Measurements from ENCODE around the gene MRAS. TPM values are rescaled to one million over a fixed set of nuclear protein-coding genes. Genes with fewer than 3 reads are reported as not detected.
A peak's percentile ranks its signal among the peaks of the same experiment; 100 is the strongest.
"Not testable (repeated sequence)": the region's sequence is repeated elsewhere in the genome, so short reads cannot be mapped to it uniquely, and the experiment has no call there.

The MRAS gene
- total RNA-seq, 1 donor: 80.7 TPM

DNA sequence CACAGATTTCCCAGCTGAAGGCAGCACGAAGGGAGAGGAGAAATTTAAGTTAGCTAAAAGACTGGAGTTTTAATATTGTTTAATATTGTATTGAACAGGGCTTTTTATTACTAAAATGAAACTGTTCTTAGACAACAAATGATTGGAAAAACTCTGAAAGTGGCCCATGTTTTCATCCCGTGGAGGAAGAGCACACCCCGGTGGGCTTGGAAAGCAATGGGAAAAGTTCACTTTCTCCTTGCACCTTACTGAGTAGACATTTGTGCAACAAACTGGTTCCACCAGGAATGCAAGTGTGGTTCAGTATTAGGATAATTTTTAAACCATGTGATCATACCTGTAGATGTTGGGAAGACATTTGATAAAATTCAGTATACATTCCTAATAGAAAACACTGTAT, 77.8 kb downstream of the MRAS start:
- Histone ChIP-seq H3K4me3 (ENCODE audit: insufficient read depth, low read length) (no peak overlapping the region), H3K79me2 (ENCODE audit: insufficient read depth, low read length) (no peaks in the 10 kb centered on the region), H3K27ac (ENCODE audit: low read depth, low read length) (no peak overlapping the region), H3K4me2 (ENCODE audit: insufficient read depth, low read length) (no peak overlapping the region), H2AFZ (ENCODE audit: low read length) (no peak overlapping the region), H4K20me1 (ENCODE audit: insufficient read depth, low read length) (no peaks in the 10 kb centered on the region), H3K4me1 (ENCODE audit: insufficient read depth, low read length) (no peaks in the 10 kb centered on the region), H3K9me3 (ENCODE audit: low read depth, low read length) (no peaks in the 10 kb centered on the region), H3K27me3 (ENCODE audit: insufficient read depth, low read length) (peaks cover 6% of the 10 kb centered on the region), H3K36me3 (ENCODE audit: insufficient read depth, low read length) (no peaks in the 10 kb centered on the region)
- TF ChIP-seq CTCF (IDR thresholded peaks at IDR 0.05; ENCODE audit: extremely low read depth, low read depth, low read length): peak; percentile 63
- DNase-seq (ENCODE audit: insufficient read length, low spot score, missing footprints): peak; percentile 80

GRCh38 chr3:138426754-138427153, 78.4 kb downstream of the MRAS start:
- H2AFZ ChIP-seq (ENCODE audit: low read length); H3K9me3 ChIP-seq (ENCODE audit: low read depth, low read length); H3K36me3 ChIP-seq (ENCODE audit: insufficient read depth, low read length); DNase-seq (ENCODE audit: insufficient read length, low spot score, missing footprints); H3K4me3 ChIP-seq (ENCODE audit: insufficient read depth, low read length); H3K4me1 ChIP-seq (ENCODE audit: insufficient read depth, low read length); H3K27me3 ChIP-seq (ENCODE audit: insufficient read depth, low read length); H3K27ac ChIP-seq (ENCODE audit: low read depth, low read length); H3K4me2 ChIP-seq (ENCODE audit: insufficient read depth, low read length); H3K79me2 ChIP-seq (ENCODE audit: insufficient read depth, low read length); H4K20me1 ChIP-seq (ENCODE audit: insufficient read depth, low read length): not testable (repeated sequence)

DNA sequence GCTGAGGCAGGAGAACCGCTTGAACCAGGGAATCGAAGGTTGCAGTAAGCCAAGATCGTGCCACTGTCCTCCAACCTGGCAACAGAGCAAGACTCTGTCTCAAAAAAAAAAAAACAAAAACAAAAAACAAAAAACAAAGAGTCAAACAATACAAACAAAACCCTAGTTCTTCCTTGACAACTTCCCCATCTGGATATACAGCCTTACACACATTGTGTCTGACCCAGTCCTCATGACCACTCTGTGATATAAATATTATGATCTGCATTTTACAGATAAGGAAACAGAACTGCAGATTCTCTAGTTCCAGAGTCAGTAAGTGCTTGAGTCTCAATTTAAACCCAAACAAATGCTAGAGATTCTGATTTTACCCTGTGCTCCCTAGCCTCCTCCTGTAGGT, 81.3 kb downstream of the MRAS start:
- Histone ChIP-seq H3K4me1 (ENCODE audit: insufficient read depth, low read length) (peaks cover under 1% of the 10 kb centered on the region), H2AFZ (ENCODE audit: low read length) (no peak overlapping the region), H3K27me3 (ENCODE audit: insufficient read depth, low read length) (peaks cover 29% of the 10 kb centered on the region), H4K20me1 (ENCODE audit: insufficient read depth, low read length) (no peaks in the 10 kb centered on the region), H3K36me3 (ENCODE audit: insufficient read depth, low read length) (no peaks in the 10 kb centered on the region), H3K4me2 (ENCODE audit: insufficient read depth, low read length) (no peak overlapping the region), H3K27ac (ENCODE audit: low read depth, low read length) (no peak overlapping the region), H3K4me3 (ENCODE audit: insufficient read depth, low read length) (no peak overlapping the region), H3K9me3 (ENCODE audit: low read depth, low read length) (no peaks in the 10 kb centered on the region), H3K79me2 (ENCODE audit: insufficient read depth, low read length) (no peaks in the 10 kb centered on the region)
- no peak for DNase-seq (ENCODE audit: insufficient read length, low spot score, missing footprints)
- no peak for TF ChIP-seq CTCF (IDR thresholded peaks at IDR 0.05; ENCODE audit: extremely low read depth, low read depth, low read length)

- Histone ChIP-seq H4K20me1 (ENCODE audit: insufficient read depth, low read length) (no peaks in the 10 kb centered on the region), H3K4me1 (ENCODE audit: insufficient read depth, low read length) (peaks cover 6% of the 10 kb centered on the region), H3K4me2 (ENCODE audit: insufficient read depth, low read length) (no peak overlapping the region), H3K36me3 (ENCODE audit: insufficient read depth, low read length) (no peaks in the 10 kb centered on the region), H3K79me2 (ENCODE audit: insufficient read depth, low read length) (no peaks in the 10 kb centered on the region), H3K27me3 (ENCODE audit: insufficient read depth, low read length) (peaks cover 45% of the 10 kb centered on the region), H3K4me3 (ENCODE audit: insufficient read depth, low read length) (no peak overlapping the region), H3K27ac (ENCODE audit: low read depth, low read length) (no peak overlapping the region), H3K9me3 (ENCODE audit: low read depth, low read length) (no peaks in the 10 kb centered on the region), H2AFZ (ENCODE audit: low read length) (no peak overlapping the region)
- peak; percentile 86 for DNase-seq (ENCODE audit: insufficient read length, low spot score, missing footprints)
- no peak for TF ChIP-seq CTCF (IDR thresholded peaks at IDR 0.05; ENCODE audit: extremely low read depth, low read depth, low read length)
Measured at GRCh38 chr3:138432576-138433240, 84.3 kb downstream of the MRAS start.
